ENCODE data around the gene FAM25G.

GRCh38 chr10:47456079-47456785, 35.3 kb downstream of the FAM25G start:
- TF ChIP-seq EZH2 (IDR thresholded peaks at IDR 0.05; ENCODE audit: borderline replicate concordance, low read length) (no peak), CTCF (IDR thresholded peaks at IDR 0.05; ENCODE audit: low read length) (no peak)
